ENCODE measurements around the gene SGPL1. TPM values are rescaled to one million over a fixed set of nuclear protein-coding genes. Genes with fewer than 3 reads are reported as not detected.

The SGPL1 gene
- total and polyA plus RNA-seq, 2 experiments from 2014 or later, result 12.0 to 42.7 TPM

DNA sequence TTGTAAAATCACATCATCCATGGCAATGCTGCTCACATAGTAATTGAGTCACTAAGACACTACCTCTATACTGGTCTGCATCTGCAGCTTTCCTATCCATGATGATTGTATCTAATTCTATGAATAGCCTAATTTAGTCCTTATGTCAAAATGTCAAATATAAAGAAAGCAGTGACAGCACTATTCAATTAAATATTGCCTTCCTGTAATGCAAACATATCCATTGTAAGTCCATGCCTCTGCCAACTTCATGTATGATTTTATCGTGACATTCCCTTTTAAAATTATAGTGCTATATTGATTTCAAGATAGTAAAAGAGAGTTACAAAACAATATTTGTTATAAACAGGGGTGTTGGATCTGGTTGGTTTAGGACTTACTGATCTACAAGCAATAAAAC is 4.8 kb upstream of the SGPL1 start (continued):
- TF ChIP-seq, protein P1, sequence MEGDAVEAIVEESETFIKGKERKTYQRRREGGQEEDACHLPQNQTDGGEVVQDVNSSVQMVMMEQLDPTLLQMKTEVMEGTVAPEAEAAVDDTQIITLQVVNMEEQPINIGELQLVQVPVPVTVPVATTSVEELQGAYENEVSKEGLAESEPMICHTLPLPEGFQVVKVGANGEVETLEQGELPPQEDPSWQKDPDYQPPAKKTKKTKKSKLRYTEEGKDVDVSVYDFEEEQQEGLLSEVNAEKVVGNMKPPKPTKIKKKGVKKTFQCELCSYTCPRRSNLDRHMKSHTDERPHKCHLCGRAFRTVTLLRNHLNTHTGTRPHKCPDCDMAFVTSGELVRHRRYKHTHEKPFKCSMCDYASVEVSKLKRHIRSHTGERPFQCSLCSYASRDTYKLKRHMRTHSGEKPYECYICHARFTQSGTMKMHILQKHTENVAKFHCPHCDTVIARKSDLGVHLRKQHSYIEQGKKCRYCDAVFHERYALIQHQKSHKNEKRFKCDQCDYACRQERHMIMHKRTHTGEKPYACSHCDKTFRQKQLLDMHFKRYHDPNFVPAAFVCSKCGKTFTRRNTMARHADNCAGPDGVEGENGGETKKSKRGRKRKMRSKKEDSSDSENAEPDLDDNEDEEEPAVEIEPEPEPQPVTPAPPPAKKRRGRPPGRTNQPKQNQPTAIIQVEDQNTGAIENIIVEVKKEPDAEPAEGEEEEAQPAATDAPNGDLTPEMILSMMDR (conservative IDR thresholded peaks at IDR 0.05; ENCODE audit: low read depth in 2 of 2), result no peak
- no peak for TF ChIP-seq CREB1 (CRISPR knock-in tag; IDR thresholded peaks at IDR 0.05; ENCODE audit: low read depth)
- no peak for TF ChIP-seq POLR2AphosphoS5 (IDR thresholded peaks at IDR 0.05; ENCODE audit: low read depth)
- TF ChIP-seq ETS1 (IDR thresholded peaks at IDR 0.05), result no peak
- TF ChIP-seq ZNF114 (CRISPR knock-in tag; IDR thresholded peaks at IDR 0.05), result no peak

- H4K20me1 ChIP-seq (replicated peaks; ENCODE audit: insufficient read depth), result peaks cover under 1% of the 10 kb centered on the region; the same call in 1 of the 2 replicates
- H3K4me3 Mint-ChIP-seq, result no peak overlapping the region
- H3K27ac ChIP-seq (ENCODE audit: low read depth), result no peak overlapping the region
- no peak overlapping the region for H3K4me3 ChIP-seq
- DNase-seq (ENCODE audit: low spot score) (no peak), ATAC-seq (no peak)
- H3K9me2 ChIP-seq (ENCODE audit: insufficient read depth), result no peaks in the 10 kb centered on the region
- H3K27ac Mint-ChIP-seq, result no peak overlapping the region
- H3F3A ChIP-seq (replicated peaks; ENCODE audit: low read depth), result no peaks in the 10 kb centered on the region
- peaks cover 6% of the 10 kb centered on the region; the same call in 2 of the 3 replicates for H3K36me3 Mint-ChIP-seq (ENCODE audit: low read depth)
- H3K4me1 ChIP-seq (ENCODE audit: insufficient read depth), result peaks cover 12% of the 10 kb centered on the region
- H2AFZ ChIP-seq, result no peak overlapping the region
- H3K4me2 ChIP-seq, result no peak overlapping the region
- peaks cover 19% of the 10 kb centered on the region for H3K4me1 Mint-ChIP-seq
- peaks cover 15% of the 10 kb centered on the region for H3K27me3 Mint-ChIP-seq (ENCODE audit: insufficient read depth, low read depth, poor library complexity)
- no peaks in the 10 kb centered on the region for H3K27me3 ChIP-seq (ENCODE audit: insufficient read depth)
- H3K36me3 ChIP-seq (ENCODE audit: insufficient read depth), result no peaks in the 10 kb centered on the region
- H3K9me3 Mint-ChIP-seq, result no peaks in the 10 kb centered on the region
- H3K79me2 ChIP-seq (replicated peaks; ENCODE audit: insufficient read depth), result peaks cover 2% of the 10 kb centered on the region
- no peak for TF ChIP-seq EZH2 (IDR thresholded peaks at IDR 0.05; ENCODE audit: low read depth, unreplicated experiment)
- TF ChIP-seq POLR2AphosphoS5 (IDR thresholded peaks at IDR 0.05; ENCODE audit: low read depth), result no peak
- TF ChIP-seq, protein P2, sequence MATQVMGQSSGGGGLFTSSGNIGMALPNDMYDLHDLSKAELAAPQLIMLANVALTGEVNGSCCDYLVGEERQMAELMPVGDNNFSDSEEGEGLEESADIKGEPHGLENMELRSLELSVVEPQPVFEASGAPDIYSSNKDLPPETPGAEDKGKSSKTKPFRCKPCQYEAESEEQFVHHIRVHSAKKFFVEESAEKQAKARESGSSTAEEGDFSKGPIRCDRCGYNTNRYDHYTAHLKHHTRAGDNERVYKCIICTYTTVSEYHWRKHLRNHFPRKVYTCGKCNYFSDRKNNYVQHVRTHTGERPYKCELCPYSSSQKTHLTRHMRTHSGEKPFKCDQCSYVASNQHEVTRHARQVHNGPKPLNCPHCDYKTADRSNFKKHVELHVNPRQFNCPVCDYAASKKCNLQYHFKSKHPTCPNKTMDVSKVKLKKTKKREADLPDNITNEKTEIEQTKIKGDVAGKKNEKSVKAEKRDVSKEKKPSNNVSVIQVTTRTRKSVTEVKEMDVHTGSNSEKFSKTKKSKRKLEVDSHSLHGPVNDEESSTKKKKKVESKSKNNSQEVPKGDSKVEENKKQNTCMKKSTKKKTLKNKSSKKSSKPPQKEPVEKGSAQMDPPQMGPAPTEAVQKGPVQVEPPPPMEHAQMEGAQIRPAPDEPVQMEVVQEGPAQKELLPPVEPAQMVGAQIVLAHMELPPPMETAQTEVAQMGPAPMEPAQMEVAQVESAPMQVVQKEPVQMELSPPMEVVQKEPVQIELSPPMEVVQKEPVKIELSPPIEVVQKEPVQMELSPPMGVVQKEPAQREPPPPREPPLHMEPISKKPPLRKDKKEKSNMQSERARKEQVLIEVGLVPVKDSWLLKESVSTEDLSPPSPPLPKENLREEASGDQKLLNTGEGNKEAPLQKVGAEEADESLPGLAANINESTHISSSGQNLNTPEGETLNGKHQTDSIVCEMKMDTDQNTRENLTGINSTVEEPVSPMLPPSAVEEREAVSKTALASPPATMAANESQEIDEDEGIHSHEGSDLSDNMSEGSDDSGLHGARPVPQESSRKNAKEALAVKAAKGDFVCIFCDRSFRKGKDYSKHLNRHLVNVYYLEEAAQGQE (IDR thresholded peaks at IDR 0.05; ENCODE audit: unreplicated experiment), result no peak
- TF ChIP-seq ZNF331 (CRISPR knock-in tag; IDR thresholded peaks at IDR 0.05; ENCODE audit: low read depth), result no peak
- TF ChIP-seq NANOG (IDR thresholded peaks at IDR 0.05; ENCODE audit: borderline replicate concordance), result no peak
- TF ChIP-seq ZNF114 (CRISPR knock-in tag; IDR thresholded peaks at IDR 0.05), result no peak
- TF ChIP-seq ZNF462 (CRISPR knock-in tag; IDR thresholded peaks at IDR 0.05), result no peak
- no peak for TF ChIP-seq ETS1 (IDR thresholded peaks at IDR 0.05)
- TF ChIP-seq STAT1 (IDR thresholded peaks at IDR 0.05; ENCODE audit: unreplicated experiment), result no peak
- no peak for TF ChIP-seq JUNB (IDR thresholded peaks at IDR 0.05; ENCODE audit: unreplicated experiment)
These were observed 3.9 kb upstream of the SGPL1 start for GRCh38 chr10:70811881-70812280.

All from GM23338 (cell line).